ENCODE results near the gene ARHGAP6.

ARHGAP6 gene

DNA sequence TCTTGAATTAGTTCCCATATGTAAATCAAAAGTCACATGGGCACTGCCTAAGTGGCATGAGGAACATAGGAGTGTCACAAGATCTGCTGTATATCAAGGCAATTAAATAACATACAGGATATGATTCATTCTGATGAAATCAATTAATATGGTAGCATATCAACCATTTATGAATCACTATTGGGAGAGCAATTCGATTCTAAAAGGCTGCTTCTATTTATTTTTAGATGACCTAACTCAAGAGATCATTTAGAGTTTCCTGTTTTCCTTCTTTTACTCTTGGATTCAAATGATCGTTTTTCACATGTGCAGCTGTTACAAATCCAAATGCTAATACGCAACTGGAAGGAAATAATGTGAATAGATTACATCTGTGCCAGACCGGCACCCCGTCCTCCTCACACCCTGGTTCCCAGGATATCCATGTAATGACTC is 472.7 kb downstream of the ARHGAP6 start:
- H3K4me1 ChIP-seq (ENCODE audit: insufficient read depth, low read length), result no peaks in the 10 kb centered on the region
- no peaks in the 10 kb centered on the region for H3K9me3 ChIP-seq (ENCODE audit: low read length)
- no peak overlapping the region for H3K27ac ChIP-seq (ENCODE audit: low read depth, low read length)
- no peaks in the 10 kb centered on the region for H3K27me3 ChIP-seq (ENCODE audit: control insufficient read depth in 1 of 2, insufficient read depth in 2 of 2, low read length in 2 of 2)
- H3K4me3 ChIP-seq (ENCODE audit: low read depth in 1 of 2, low read length in 2 of 2), result no peak overlapping the region
- no peak overlapping the region for H3K9ac ChIP-seq (ENCODE audit: low read length)
- no peaks in the 10 kb centered on the region for H3K36me3 ChIP-seq (ENCODE audit: insufficient read depth, low read length)

DNA sequence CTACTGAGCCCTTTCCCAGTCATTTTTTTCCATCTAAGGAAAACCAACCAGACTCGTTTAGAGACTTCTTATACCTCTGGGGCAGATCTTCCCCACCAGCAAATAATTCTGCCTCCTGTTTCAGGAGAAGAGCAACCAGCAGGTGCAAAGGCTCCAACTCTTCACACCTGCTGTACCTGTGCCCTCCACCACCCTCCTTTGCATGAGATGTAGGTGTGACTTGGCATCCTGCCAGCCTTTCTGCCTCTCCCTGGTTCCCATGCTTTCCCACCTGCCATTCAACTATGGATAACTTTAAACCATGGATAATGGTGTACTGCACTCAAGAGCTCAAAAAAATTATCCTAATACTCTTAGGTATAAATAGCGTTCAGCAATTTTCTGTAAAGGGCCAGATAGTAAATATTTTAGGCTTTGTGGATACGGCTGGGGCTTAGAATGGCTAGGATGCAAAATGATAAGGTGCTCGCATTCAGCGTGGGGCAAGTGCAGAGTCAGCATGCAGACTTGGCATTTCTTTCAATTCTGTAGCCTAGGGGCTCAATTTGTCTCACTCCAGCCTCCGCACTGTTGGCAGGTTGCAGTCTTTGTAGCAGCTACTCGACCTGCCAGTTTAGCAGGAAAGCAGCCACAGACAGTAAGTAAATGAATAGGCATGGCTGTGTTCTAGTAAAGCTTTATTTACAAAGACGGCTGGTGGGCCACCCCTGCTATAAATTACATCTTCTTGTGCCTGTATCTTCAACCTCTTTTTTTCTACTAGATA is 474.8 kb downstream of the ARHGAP6 start:
- Histone ChIP-seq H3K4me1 (ENCODE audit: insufficient read depth, low read length) (no peaks in the 10 kb centered on the region), H3K27ac (ENCODE audit: low read depth, low read length) (no peak overlapping the region), H3K9me3 (ENCODE audit: low read length) (peaks cover 7% of the 10 kb centered on the region), H3K36me3 (ENCODE audit: insufficient read depth, low read length) (peaks cover 3% of the 10 kb centered on the region), H3K9ac (ENCODE audit: low read length) (no peak overlapping the region), H3K27me3 (ENCODE audit: control insufficient read depth in 1 of 2, insufficient read depth in 2 of 2, low read length in 2 of 2) (no peaks in the 10 kb centered on the region), H3K4me3 (ENCODE audit: low read depth in 1 of 2, low read length in 2 of 2) (no peak overlapping the region)

DNA sequence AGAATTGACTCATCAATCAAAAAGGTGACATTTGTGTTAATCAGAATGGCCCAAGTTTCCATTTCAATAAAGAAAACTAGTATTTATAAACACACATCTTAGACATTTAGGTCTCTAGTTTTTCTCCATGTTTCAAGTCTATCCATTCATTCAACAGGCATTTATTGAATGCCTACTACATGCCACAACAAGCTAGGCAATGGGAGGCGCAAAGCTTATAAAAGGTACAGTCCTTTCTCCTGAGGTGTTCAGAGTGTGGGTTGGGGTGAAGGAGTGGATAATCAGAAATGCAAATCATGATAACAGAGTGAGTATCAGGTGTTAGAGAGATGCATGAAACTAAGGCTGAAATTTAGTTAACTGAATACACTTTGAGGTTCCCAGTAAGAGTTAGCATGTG is 476.6 kb downstream of the ARHGAP6 start:
- Histone ChIP-seq H3K4me3 (ENCODE audit: low read depth in 1 of 2, low read length in 2 of 2) (no peak overlapping the region), H3K36me3 (ENCODE audit: insufficient read depth, low read length) (peaks cover 7% of the 10 kb centered on the region), H3K27me3 (ENCODE audit: control insufficient read depth in 1 of 2, insufficient read depth in 2 of 2, low read length in 2 of 2) (no peaks in the 10 kb centered on the region), H3K9me3 (ENCODE audit: low read length) (peaks cover 7% of the 10 kb centered on the region), H3K4me1 (ENCODE audit: insufficient read depth, low read length) (no peaks in the 10 kb centered on the region), H3K27ac (ENCODE audit: low read depth, low read length) (no peak overlapping the region), H3K9ac (ENCODE audit: low read length) (no peak overlapping the region)

DNA sequence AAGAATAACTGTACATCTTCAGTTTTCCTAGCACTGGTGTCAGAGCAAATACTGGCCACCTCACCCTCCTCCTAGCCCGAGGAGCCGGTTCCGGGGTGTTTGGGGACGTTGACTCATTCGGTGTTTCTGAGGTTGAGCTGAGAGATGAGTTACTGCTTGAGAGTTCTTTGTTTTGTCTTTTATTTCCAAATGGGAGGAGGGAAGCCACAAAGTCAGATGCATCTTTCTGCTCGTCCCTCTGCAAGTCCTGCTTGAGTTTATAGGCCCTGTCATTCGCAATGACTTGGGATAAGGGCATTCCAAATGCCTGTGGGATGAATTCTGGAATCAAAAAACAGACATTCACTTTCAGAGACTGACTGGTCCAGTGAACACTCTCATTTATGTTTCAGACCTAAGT is 477.1 kb downstream of the ARHGAP6 start:
- Histone ChIP-seq H3K4me3 (ENCODE audit: low read depth in 1 of 2, low read length in 2 of 2) (no peak overlapping the region), H3K27ac (ENCODE audit: low read depth, low read length) (no peak overlapping the region), H3K9me3 (ENCODE audit: low read length) (peaks cover 7% of the 10 kb centered on the region), H3K4me1 (ENCODE audit: insufficient read depth, low read length) (no peaks in the 10 kb centered on the region), H3K36me3 (ENCODE audit: insufficient read depth, low read length) (peaks cover 7% of the 10 kb centered on the region), H3K27me3 (ENCODE audit: control insufficient read depth in 1 of 2, insufficient read depth in 2 of 2, low read length in 2 of 2) (no peaks in the 10 kb centered on the region), H3K9ac (ENCODE audit: low read length) (no peak overlapping the region)

DNA sequence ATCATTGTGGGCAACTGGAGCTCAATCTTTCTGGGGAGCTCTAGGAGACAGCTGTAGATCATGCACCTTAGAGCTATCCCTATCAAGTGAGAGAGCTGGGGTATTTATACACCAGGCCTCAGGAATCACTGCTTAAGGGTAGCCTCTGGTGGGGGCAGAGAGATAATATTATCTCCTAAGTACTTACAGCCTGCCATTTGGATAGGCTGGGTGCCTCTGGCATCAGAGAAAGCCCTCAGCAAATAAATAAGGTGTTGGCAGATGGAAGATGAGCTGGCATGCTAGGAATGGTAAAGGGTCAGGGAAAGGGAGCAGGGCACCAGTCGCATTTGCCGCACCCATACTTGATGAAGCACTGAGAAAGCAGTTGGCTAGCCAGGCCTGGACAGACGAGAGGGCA is 478.7 kb downstream of the ARHGAP6 start:
- H3K9me3 ChIP-seq (ENCODE audit: low read length), result peaks cover 7% of the 10 kb centered on the region
- H3K27me3 ChIP-seq (ENCODE audit: control insufficient read depth in 1 of 2, insufficient read depth in 2 of 2, low read length in 2 of 2), result no peaks in the 10 kb centered on the region
- H3K36me3 ChIP-seq (ENCODE audit: insufficient read depth, low read length), result peaks cover 7% of the 10 kb centered on the region
- no peak overlapping the region for H3K9ac ChIP-seq (ENCODE audit: low read length)
- no peak overlapping the region for H3K27ac ChIP-seq (ENCODE audit: low read depth, low read length)
- no peak overlapping the region for H3K4me3 ChIP-seq (ENCODE audit: low read depth in 1 of 2, low read length in 2 of 2)
- no peaks in the 10 kb centered on the region for H3K4me1 ChIP-seq (ENCODE audit: insufficient read depth, low read length)

DNA sequence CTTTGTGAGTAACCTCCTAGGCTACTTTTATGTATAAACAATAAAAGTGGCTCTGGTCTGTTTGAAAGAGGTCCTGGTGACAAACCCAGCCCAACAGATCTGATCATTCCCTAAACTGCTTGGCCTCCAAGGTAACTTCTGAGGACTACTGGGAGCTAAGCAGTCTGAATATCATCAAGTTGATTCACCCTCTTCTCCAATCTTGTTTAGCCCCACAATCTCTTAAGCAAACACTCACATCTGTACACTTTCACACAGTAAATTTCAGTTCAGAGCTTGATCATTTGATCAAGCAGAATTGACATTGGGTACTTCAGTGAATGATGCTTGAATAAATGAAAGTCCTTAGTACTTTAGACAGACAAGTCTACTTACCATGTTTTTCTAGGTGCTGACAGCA is 479.9 kb downstream of the ARHGAP6 start:
- H3K27ac ChIP-seq (ENCODE audit: low read depth, low read length), result no peak overlapping the region
- H3K36me3 ChIP-seq (ENCODE audit: insufficient read depth, low read length), result peaks cover 7% of the 10 kb centered on the region
- H3K9ac ChIP-seq (ENCODE audit: low read length), result no peak overlapping the region
- no peaks in the 10 kb centered on the region for H3K4me1 ChIP-seq (ENCODE audit: insufficient read depth, low read length)
- H3K27me3 ChIP-seq (ENCODE audit: control insufficient read depth in 1 of 2, insufficient read depth in 2 of 2, low read length in 2 of 2), result no peaks in the 10 kb centered on the region
- peaks cover 7% of the 10 kb centered on the region for H3K9me3 ChIP-seq (ENCODE audit: low read length)
- no peak overlapping the region for H3K4me3 ChIP-seq (ENCODE audit: low read depth in 1 of 2, low read length in 2 of 2)

DNA sequence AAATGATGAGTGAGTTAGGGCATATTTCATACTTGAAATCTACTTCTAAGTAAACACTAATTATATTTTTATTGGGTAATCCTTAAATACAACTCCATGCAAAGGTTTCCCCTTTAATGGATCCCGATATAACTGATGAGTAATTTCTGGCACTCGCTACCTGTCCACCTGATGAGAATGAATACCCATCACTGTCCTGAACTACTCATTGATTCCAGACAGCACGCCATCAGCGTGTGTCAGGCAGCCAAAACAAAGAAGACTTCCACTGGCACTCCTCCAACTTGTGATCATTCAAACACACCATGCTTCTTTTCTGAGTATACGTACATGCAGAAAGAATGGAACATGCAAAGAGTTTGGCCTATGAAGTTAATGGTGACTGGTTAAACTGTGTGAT is 485.1 kb downstream of the ARHGAP6 start:
- H3K9ac ChIP-seq (ENCODE audit: low read length), result no peak overlapping the region
- no peaks in the 10 kb centered on the region for H3K4me1 ChIP-seq (ENCODE audit: insufficient read depth, low read length)
- H3K27me3 ChIP-seq (ENCODE audit: control insufficient read depth in 1 of 2, insufficient read depth in 2 of 2, low read length in 2 of 2), result no peaks in the 10 kb centered on the region
- H3K9me3 ChIP-seq (ENCODE audit: low read length), result no peaks in the 10 kb centered on the region
- H3K27ac ChIP-seq (ENCODE audit: low read depth, low read length), result no peak overlapping the region
- no peak overlapping the region for H3K4me3 ChIP-seq (ENCODE audit: low read depth in 1 of 2, low read length in 2 of 2)
- peaks cover 3% of the 10 kb centered on the region for H3K36me3 ChIP-seq (ENCODE audit: insufficient read depth, low read length)

DNA sequence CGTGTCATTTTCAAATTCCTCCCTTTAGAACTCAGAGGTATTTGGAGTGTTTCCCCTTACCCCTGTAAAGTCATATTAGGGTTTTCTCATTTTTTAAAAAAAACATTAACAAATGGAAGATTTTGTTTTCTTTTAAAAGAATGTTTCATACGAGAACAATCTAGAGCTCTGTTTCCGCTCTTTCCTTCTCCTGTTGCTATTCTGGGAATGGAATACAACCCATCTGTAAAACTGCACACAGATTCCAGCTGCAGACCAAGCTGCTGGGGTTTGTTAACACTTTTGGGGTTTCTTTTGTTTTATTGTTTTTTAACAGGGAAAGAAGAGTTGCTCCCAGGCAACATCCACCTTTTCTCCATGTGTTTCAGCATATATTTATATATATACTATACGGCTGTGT is 493.3 kb downstream of the ARHGAP6 start:
- H3K4me3 ChIP-seq (ENCODE audit: low read depth in 1 of 2, low read length in 2 of 2), result no peak overlapping the region
- H3K9me3 ChIP-seq (ENCODE audit: low read length), result no peaks in the 10 kb centered on the region
- H3K27me3 ChIP-seq (ENCODE audit: control insufficient read depth in 1 of 2, insufficient read depth in 2 of 2, low read length in 2 of 2), result no peaks in the 10 kb centered on the region
- H3K9ac ChIP-seq (ENCODE audit: low read length), result no peak overlapping the region
- H3K36me3 ChIP-seq (ENCODE audit: insufficient read depth, low read length), result no peaks in the 10 kb centered on the region
- no peak overlapping the region for H3K27ac ChIP-seq (ENCODE audit: low read depth, low read length)
- peaks cover 5% of the 10 kb centered on the region for H3K4me1 ChIP-seq (ENCODE audit: insufficient read depth, low read length)

DNA sequence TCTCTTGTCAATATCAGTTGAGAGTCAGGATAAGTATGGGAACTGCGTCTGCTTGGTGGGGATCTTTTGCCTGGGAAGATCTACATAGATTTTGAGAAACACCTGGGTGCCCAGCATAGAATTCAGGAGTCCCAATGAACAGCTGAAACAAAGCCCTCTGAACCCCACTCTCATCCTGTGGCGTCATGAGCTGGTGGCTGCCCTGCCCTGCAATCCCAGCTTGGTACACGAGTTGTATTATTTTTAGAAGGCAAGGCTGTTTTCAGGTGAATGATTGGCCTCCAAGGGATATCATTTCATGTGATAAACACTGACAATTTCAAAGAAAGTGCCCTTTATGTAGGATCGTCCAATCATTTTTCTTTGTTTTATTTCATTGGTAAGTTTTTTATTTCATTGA is 493.8 kb downstream of the ARHGAP6 start:
- no peak overlapping the region for H3K27ac ChIP-seq (ENCODE audit: low read depth, low read length)
- H3K9ac ChIP-seq (ENCODE audit: low read length), result no peak overlapping the region
- no peak overlapping the region for H3K4me3 ChIP-seq (ENCODE audit: low read depth in 1 of 2, low read length in 2 of 2)
- H3K9me3 ChIP-seq (ENCODE audit: low read length), result no peaks in the 10 kb centered on the region
- H3K36me3 ChIP-seq (ENCODE audit: insufficient read depth, low read length), result no peaks in the 10 kb centered on the region
- no peaks in the 10 kb centered on the region for H3K27me3 ChIP-seq (ENCODE audit: control insufficient read depth in 1 of 2, insufficient read depth in 2 of 2, low read length in 2 of 2)
- peaks cover 5% of the 10 kb centered on the region for H3K4me1 ChIP-seq (ENCODE audit: insufficient read depth, low read length)

DNA sequence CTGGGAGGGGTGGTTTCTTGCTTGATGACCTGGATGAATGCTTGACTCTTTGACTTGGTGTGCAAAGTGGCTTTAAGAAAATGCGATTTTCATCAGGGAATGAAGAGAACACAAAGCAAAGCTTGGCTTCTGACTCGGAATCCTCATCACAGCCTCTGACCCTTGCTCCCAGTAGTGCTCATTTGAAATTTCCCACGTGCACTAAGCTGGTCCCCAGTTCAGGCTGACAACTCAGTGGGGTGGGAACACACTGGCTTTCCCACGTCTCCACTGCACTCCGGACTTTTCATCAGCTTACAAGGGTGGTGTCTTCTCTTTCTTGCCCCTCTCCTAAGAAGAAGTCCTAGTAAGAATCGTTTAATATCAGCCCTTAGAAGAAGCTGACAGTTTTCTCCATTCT is 501.3 kb downstream of the ARHGAP6 start:
- H3K27me3 ChIP-seq (ENCODE audit: control insufficient read depth in 1 of 2, insufficient read depth in 2 of 2, low read length in 2 of 2), result peaks cover 0 to 5% of the 10 kb centered on the region in 2 donors
- no peak overlapping the region for H3K27ac ChIP-seq (ENCODE audit: low read depth, low read length)
- H3K4me1 ChIP-seq (ENCODE audit: insufficient read depth, low read length), result peaks cover 10% of the 10 kb centered on the region
- no peak overlapping the region for H3K9ac ChIP-seq (ENCODE audit: low read length)
- H3K9me3 ChIP-seq (ENCODE audit: low read length), result no peaks in the 10 kb centered on the region
- no peaks in the 10 kb centered on the region for H3K36me3 ChIP-seq (ENCODE audit: insufficient read depth, low read length)
- no peak overlapping the region for H3K4me3 ChIP-seq (ENCODE audit: low read depth in 1 of 2, low read length in 2 of 2)

DNA sequence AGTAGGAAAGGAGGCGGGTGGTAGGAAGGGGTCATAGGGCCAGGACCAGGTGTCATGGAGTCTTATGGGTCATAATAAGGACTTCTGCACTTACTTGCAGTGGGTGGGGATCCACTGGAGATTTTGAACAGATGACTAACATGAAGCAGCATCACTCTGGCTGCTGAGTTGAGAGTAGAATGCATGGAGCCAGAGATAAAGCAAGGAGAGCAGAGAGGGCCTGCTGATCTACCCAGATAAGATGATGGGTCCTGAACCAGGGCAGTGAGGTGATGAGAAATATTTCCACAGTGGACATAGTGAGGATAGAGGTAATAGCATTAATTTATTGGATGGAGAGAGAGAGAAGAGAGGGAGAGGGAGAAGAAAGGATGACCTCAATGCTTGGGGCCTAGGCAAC is 506.6 kb downstream of the ARHGAP6 start:
- Histone ChIP-seq H3K36me3 (ENCODE audit: insufficient read depth, low read length) (no peaks in the 10 kb centered on the region), H3K27ac (ENCODE audit: low read depth, low read length) (no peak overlapping the region), H3K9ac (ENCODE audit: low read length) (no peak overlapping the region), H3K4me3 (ENCODE audit: low read depth in 1 of 2, low read length in 2 of 2) (no peak overlapping the region), H3K4me1 (ENCODE audit: insufficient read depth, low read length) (peaks cover 10% of the 10 kb centered on the region), H3K9me3 (ENCODE audit: low read length) (no peaks in the 10 kb centered on the region), H3K27me3 (ENCODE audit: control insufficient read depth in 1 of 2, insufficient read depth in 2 of 2, low read length in 2 of 2) (no peaks in the 10 kb centered on the region)
